HG02571 (cell line): Measurements from ENCODE around the gene DIRAS1.
"Not testable (repeated sequence)": the region's sequence is repeated elsewhere in the genome, so short reads cannot be mapped to it uniquely, and the experiment has no call there.

Experiments
- ATAC-seq: cut with Tn5 transposase; IDR thresholded peaks from one replicate; pipeline ENCODE4 v1.9.1; 2021; ENCODE audit warnings: mild to moderate bottlenecking, moderate library complexity; ENCODE audit not compliant: unreplicated experiment

DIRAS1 gene

DNA sequence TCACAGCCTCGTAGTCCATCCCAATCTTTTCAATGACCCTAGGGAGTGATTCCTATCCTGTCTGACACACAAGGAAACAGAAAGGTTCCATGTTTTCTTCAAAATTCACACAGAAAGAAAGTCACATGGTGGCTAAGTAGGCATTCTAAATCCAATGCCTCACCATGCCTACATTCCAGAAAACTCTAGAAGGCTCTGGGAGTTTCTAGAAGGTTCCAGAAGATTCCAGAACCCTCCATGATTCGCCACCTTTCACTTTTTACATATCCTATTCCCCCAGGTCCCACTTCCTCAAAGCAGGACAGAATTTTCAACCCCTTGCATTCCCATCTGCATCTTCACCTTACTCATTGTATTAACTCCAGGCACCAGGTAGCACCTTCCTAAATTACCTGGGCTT is 41.7 kb downstream of the DIRAS1 start:
- no peak for ATAC-seq

DNA sequence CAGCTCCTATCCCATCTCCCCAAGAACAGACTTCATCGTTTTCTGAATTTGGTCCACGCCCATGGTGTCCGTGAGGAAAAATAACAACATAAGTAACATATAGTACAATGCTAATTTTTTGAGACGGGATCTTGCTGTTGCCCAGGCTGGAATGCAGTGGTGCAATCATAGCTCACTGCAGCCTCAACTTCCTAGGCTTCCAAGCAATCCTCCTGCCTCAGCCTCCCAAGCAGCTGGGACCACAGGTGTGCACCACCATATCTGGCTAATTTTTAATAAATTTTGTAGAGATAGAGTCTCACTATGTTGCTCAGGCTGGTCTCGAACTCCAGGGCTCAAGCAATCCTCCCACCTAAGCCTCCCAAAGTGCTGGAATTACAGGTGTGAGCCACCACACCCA is 42.2 kb downstream of the DIRAS1 start:
- ATAC-seq: not testable (repeated sequence)

DNA sequence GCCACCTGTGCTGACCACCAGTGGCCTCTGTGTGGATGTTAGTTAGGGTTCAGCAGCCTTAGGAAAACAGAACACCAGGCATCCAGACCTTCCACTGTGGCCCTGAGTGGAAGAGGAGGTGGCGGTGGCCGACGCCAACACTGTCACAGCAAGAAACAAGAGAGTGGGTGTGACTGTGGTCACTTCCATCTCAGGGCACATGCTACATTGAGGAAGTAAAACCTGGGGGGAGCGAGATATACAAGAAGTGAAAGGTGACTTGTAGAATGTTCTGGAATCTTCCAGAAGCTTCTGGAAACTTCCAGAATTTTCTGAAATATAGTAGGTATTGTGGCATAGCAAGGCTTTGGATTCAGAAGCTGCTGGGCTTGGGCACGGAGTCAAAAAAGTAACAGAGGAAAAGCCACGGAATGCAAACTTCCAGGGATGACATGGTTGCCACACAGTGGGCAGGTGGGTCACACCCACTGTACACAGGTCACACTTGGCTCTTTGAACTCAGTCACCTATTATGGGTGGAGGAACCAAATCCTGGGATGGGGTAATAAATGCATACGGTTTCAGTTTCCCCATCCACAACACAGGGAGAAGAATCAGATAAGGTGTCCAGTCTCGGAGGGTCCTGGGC is 43.0 kb downstream of the DIRAS1 start:
- ATAC-seq: peak; percentile 39

DNA sequence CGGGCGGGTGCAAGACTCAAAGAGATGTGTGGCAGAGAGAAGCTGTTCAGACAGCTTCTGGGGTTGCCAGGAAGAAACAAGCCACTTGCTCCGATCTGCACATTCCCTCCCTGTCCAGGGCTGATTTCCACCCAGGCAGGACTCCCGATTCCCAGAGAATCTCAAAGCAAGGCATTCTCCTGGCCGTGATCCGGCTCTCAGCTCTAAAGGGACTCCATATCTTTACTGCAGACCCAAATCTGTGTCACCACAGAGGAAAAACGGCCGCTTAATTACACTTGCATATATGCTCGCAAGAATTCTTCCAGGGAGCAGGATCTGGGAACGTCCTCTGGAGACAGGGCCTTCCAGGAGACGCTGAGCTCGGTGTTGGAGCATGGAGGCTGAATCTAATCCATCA is 44.3 kb downstream of the DIRAS1 start:
- no peak for ATAC-seq

DNA sequence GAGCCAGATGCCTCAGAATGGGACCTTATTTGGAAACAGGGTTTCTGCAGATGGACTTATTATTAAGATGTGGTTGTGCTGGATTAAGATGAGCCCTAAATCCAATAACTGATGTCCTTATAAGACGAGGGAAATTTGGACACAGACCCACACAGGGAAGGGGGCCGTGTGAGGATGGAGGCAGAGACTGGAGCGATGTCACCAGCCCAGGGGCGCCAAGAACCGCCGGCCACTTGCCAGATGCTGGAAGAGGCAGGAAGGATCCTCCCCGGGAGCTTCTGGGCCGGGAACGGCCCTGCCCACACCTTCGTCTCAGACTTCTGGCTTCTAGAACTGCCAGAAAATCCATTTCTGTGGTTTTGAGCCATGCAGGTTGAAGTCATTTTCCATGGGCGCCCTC is 45.3 kb downstream of the DIRAS1 start:
- no peak for ATAC-seq

DNA sequence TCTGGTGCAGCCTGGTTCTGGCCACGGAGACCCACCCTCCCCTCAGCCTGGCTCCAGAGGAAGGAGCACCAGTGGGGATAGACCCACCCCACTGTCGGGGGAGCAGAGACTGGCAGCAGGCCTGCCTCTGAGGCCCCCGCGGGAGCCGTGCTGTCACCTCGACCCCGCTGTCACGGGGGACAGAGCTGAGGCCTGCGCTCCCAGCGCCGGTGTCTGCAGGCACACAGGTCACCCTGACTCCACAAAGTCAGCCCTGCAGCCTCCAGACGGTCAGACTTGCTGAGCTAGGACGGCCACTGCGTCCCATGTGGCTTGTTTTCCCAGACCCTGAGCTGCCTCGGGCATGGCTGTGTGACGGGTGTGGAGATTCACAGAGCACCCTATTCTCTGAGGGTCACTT is 51.0 kb downstream of the DIRAS1 start:
- no peak for ATAC-seq

DNA sequence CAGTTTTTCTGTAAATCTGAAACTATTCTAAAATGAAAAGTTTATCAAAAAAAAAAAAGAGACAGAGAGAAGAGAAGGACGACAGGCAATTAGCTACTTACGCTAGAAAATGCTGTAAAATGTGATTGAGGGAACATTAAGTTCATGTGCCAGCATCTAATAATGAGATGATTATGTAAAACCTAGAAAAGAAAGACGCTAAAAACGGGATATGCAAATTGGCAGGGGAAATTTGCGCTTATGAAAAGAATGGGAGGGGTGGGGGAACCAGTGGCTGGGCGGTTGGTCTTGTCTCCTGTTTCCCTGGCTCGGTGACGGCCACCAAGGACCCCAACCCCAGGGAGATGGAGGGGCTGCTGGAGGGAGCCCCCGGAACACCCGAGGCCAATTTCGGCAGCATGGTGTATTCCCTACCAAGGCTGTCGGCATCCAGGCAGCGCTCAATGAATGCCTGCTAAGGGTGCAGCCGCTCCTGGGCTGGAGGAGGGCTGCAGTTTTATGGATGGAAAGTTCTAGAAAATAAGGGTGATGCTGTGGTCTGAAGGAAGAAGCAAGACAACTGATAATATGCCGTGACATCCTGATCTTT is 52.9 kb downstream of the DIRAS1 start:
- no peak for ATAC-seq

DNA sequence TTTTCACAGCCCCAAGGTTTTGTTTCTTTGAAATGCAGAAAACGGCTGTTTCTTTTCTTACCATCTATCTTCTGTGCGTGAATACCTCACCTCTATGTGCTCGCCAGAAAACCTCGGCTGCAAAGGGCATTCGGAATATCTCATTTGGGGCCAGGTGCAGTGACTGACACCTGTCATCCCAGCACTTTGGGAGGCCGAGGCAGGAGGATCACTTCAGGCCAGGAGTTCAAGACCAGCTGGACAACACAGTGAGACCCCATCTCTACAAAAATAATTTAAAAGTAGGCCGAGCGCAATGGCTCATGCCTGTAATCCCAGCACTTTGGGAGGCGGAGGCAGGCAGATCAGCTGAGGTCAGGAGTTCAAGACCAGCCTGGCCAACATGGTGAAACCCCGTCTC is 53.8 kb downstream of the DIRAS1 start:
- not testable (repeated sequence) for ATAC-seq

DNA sequence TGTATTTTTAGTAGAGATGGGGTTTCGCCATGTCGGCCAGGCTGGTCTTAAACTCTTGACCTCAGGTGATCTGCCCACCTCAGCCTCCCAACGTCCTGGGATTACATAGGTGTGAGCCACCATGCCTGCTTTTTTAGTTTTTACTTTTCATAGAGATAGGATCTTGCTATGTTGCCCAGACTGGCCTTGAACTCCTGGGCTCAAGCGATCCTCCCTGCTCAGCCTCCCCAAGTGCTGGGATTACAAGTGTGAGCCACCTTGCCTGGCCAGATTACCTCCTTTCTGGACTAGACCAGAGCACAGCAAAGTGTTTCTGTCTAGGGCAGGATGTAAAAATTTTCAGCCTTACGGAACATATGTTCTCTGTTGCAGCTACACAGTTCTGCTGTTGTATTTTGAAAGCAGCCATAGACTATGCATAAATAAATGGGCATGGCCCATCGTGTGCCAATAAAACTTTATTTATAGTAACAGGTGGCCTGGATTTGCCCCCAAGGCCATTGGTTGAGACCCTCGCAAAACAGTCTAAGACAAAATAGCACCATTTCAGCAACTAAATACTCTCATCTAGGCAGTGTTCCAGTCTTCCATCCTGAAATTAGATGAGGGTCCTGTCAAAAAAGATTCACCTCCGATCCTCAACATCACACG is 54.7 kb downstream of the DIRAS1 start:
- no peak for ATAC-seq

DNA sequence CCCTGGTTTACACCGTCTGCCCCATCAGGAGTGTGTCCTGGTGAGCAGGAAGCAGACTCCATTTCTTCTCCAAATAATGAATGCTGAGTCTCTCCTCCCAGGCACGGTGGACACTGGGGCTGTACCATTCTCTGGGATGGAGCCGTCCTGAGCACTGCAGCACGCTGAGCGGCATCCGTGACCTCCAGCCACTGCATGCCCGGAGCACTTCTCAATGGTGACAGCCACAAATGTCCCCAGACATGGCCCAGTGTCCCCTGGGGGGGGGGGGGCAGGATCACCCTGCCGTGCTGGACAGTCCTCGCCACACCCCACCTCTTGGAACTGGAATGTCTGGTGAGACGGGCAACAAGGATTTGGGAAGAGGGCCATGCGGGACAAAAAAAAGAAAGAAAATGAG is 56.1 kb downstream of the DIRAS1 start:
- ATAC-seq: no peak
